K562 (cell line): ENCODE measurements around the gene GAS1. TPM values are rescaled to one million over a fixed set of nuclear protein-coding genes. Genes with fewer than 3 reads are reported as not detected.

Source experiments
- ATAC-seq: fragments of 200-7000 bp; cut with Tn5 transposase; 3 replicates; pipeline ENCODE4 v1.9.1; 2020; ENCODE audit warnings: moderate library complexity
- BruUV-seq: library from RNA; stranded (reverse); fragments of 400-500 nt; replicated peaks from 2 replicates; lab custom pipeline; 2021; lab: Mats Ljungman, UMichigan
- CTCF ChIA-PET: fragments of 300-600 bp; formaldehyde crosslinking; extraction: SDS; loops from one replicate; lab custom pipeline; 2021; ENCODE audit warnings: low intra/inter-chr PET ratio; lab: Yijun Ruan, JAX
- POLR2A ChIA-PET: fragments of 300-600, 350-650 bp; sonication (Branson Sonifier 250); formaldehyde crosslinking; extraction: SDS; loops from one replicate; lab custom pipeline; 2021; ENCODE audit warnings: antibody characterized with exemption, inconsistent platforms; lab: Yijun Ruan, JAX
- DNase-seq, 4 experiments: peaks; one replicate each; pipeline versions ENCODE4 v3.0.0 to v3.0.0-alpha.2; 2011 to 2018; ENCODE audit warnings: low spot score in 3 of 4, mixed read lengths in 3 of 4; ENCODE audit errors: extremely low read depth in 1 of 4
- FAIRE-seq: peaks from 2 replicates; lab custom pipeline; 2011; peaks lifted over from hg19 to GRCh38; lab: Jason Lieb, UNC
- H2AFZ ChIP-seq: 2 replicates; pipeline ENCODE4 v1.6.0; 2011; ENCODE audit warnings: low read depth, low read length, control low read depth, inconsistent platforms
- H3K27ac ChIP-seq: fragments of 200-600 bp; 3 replicates; pipeline ENCODE4 v1.8.0; 2011; ENCODE audit warnings: low read depth, mild to moderate bottlenecking, control low read depth, inconsistent platforms, low read length, moderate library complexity, mixed read lengths; ENCODE audit errors: extremely low read depth
- H3K27me3 ChIP-seq, 2 experiments: fragments of 300-600 bp in 1 of 2; 2 replicates in 1 of 2; 3 replicates in 1 of 2; pipeline versions ENCODE4 v1.6.0 to v1.8.0; 2011; ENCODE audit warnings: inconsistent platforms in 2 of 2, low read length in 2 of 2, mild to moderate bottlenecking in 1 of 2, mixed read lengths in 1 of 2, moderate library complexity in 1 of 2; ENCODE audit not compliant: control insufficient read depth in 2 of 2, insufficient read depth in 2 of 2
- H3K36me3 ChIP-seq: fragments of 300-600 bp; 3 replicates; pipeline ENCODE4 v1.8.0; 2011; ENCODE audit warnings: mild to moderate bottlenecking, low read length, inconsistent platforms; ENCODE audit not compliant: control insufficient read depth, insufficient read depth
- H3K4me1 ChIP-seq, 2 experiments: fragments of 200-600 bp in 1 of 2; replicated peaks in 1 of 2; 2 replicates in 1 of 2; 3 replicates in 1 of 2; pipeline versions ENCODE4 v1.5.1 to v1.8.0; 2011; ENCODE audit warnings: inconsistent platforms in 2 of 2, low read length in 2 of 2, mild to moderate bottlenecking in 1 of 2, mixed read lengths in 1 of 2, moderate library complexity in 1 of 2; ENCODE audit not compliant: control insufficient read depth in 2 of 2, insufficient read depth in 2 of 2
- H3K4me2 ChIP-seq: 2 replicates; pipeline ENCODE4 v1.6.1; 2011; ENCODE audit warnings: low read length, control low read depth, inconsistent platforms, mixed read lengths; ENCODE audit not compliant: insufficient read depth
- H3K4me3 ChIP-seq: fragments of 200-600 bp; sonication (generic), shearing (Covaris generic); 2 replicates; pipeline ENCODE4 v1.5.1; 2016; ENCODE audit warnings: control low read depth, inconsistent platforms
- H3K79me2 ChIP-seq: fragments of 200-600 bp; 3 replicates; pipeline ENCODE4 v1.8.0; 2011; ENCODE audit warnings: low read length, inconsistent platforms; ENCODE audit not compliant: control insufficient read depth, insufficient read depth
- H3K9ac ChIP-seq, 2 experiments: 2 replicates each; pipeline versions ENCODE4 v1.6.0 to v1.6.1; 2011; ENCODE audit warnings: low read depth in 2 of 2, low read length in 2 of 2, control low read depth in 1 of 2, inconsistent platforms in 1 of 2, mild to moderate bottlenecking in 1 of 2, mixed read lengths in 1 of 2; ENCODE audit not compliant: insufficient read depth in 1 of 2
- H3K9me1 ChIP-seq: one replicate; pipeline ENCODE4 v1.6.0; 2011; ENCODE audit warnings: inconsistent platforms, mild to moderate bottlenecking, low read length, moderate library complexity; ENCODE audit not compliant: control insufficient read depth, insufficient read depth
- H3K9me3 ChIP-seq: replicated peaks from 2 replicates; pipeline ENCODE4 v1.5.1; 2011; ENCODE audit warnings: low read depth, low read length, inconsistent platforms; ENCODE audit not compliant: control insufficient read depth, insufficient read depth
- H4K20me1 ChIP-seq: replicated peaks from 2 replicates; pipeline ENCODE4 v1.6.1; 2011; ENCODE audit warnings: low read length, inconsistent platforms, mixed read lengths; ENCODE audit not compliant: control insufficient read depth, insufficient read depth
- ASH1L ChIP-seq: fragments of 450-650 bp; IDR thresholded peaks from 2 replicates; pipeline ENCODE4 v1.6.1; 2018; ENCODE audit warnings: borderline replicate concordance, mild to moderate bottlenecking, low read depth; ENCODE audit not compliant: partially characterized antibody
- BRD4 ChIP-seq: fragments of 200-600 bp; sonication (generic); IDR thresholded peaks from 2 replicates; pipeline ENCODE4 v1.6.1; 2017; ENCODE audit warnings: inconsistent platforms
- PML ChIP-seq: IDR thresholded peaks from 2 replicates; pipeline ENCODE4 v1.6.1; 2012; ENCODE audit warnings: low read length, inconsistent platforms
- POLR2AphosphoS2 ChIP-seq: IDR thresholded peaks from 2 replicates; pipeline ENCODE4 v1.6.1; 2012; ENCODE audit warnings: low read length, improper control_type of control experiment
- PRDM10 ChIP-seq: fragments of 450-650 bp; IDR thresholded peaks from 2 replicates; pipeline ENCODE4 v1.6.1; 2018; ENCODE audit not compliant: partially characterized antibody
- PTBP1 ChIP-seq: fragments of 200-400 bp; formaldehyde crosslinking; IDR thresholded peaks from 2 replicates; pipeline ENCODE4 v1.6.1; 2017; ENCODE audit warnings: low read depth, low read length
- RBM39 ChIP-seq: fragments of 200-400 bp; formaldehyde crosslinking; optimal IDR thresholded peaks from 2 replicates; pipeline ENCODE3; 2018; ENCODE audit warnings: low read depth, low read length
- ZKSCAN1 ChIP-seq: fragments of 150-350 bp; IDR thresholded peaks from 2 replicates; pipeline ENCODE4 v1.6.1; 2016; ENCODE audit warnings: low read depth, low read length
- ZNF408 ChIP-seq: fragments of 250-450 bp; sonication (Bioruptor Pico); IDR thresholded peaks from 2 replicates; pipeline ENCODE4 v1.4.0; 2020; ENCODE audit warnings: low read depth, mild to moderate bottlenecking, moderate library complexity
- ZNF766 ChIP-seq: fragments of 200-800 bp; sonication (Bioruptor generic); conservative IDR thresholded peaks from 2 replicates; pipeline ENCODE4 v1.6.1; 2016; ENCODE audit warnings: missing genetic modification characterization, missing compliant biosample characterization
- WGBS: fragments of 100-300 bp; shearing (Covaris generic); methylation state at CpG from one replicate; pipeline ENCODE4 v1.1.6; 2016; ENCODE audit warnings: low coverage, mixed read lengths; ENCODE audit not compliant: insufficient coverage; ENCODE audit errors: missing lambda C conversion rate; 5-methylcytosine and 5-hydroxymethylcytosine counted together
- in situ Hi-C: fragments of 300-500 bp; cut with MboI; formaldehyde crosslinking; loops from 4 replicates; pipeline ENCODE4 v1.15.0; 2018; ENCODE audit warnings: inconsistent platforms, mixed read lengths
- intact Hi-C: fragments of 100-400 bp; cut with micrococcal nuclease; formaldehyde crosslinking; loops from 2 replicates; pipeline ENCODE4 v1.14.2; 2022
- polyA plus RNA-seq, 8 experiments: library from polyadenylated mRNA; depleted of rRNA in 4 of 8; stranded (reverse) in 5 of 8; unstranded in 3 of 8; fragments of >200 nt; fragmentation: Nextera tagmentation in 2 of 8; fragmentation: Illumina TruSeq in 1 of 8; extraction: Ambion mirVana in 2 of 8; extraction: Trizol in 1 of 8; gene quantifications; 2 replicates each; pipeline versions ENCODE4 v1.2.1 to v1.2.3, GENCODE V29; 2011 to 2014; ENCODE audit warnings: inconsistent platforms in 1 of 8, missing spikeins in 1 of 8
- total RNA-seq, 7 experiments: library from RNA; depleted of rRNA in 6 of 7; stranded (reverse); fragments of >200 nt in 6 of 7; fragmentation: Illumina TruSeq in 2 of 7; extraction: Trizol in 2 of 7; gene quantifications; 2 replicates each; pipeline versions ENCODE4 v1.2.1 to v1.2.3, GENCODE V29; 2011 to 2021; ENCODE audit warnings: low replicate concordance in 1 of 7

Gene GAS1
- total and polyA plus RNA-seq, 9 of the 15 experiments (the other 6 are each of a cell fraction or from before 2014, with no cell fraction given), result 0.07 to 0.09 TPM; not detected in 7

- BruUV-seq, result no TSS peak
- no peaks in the 10 kb centered on the region for H3K36me3 ChIP-seq
- FAIRE-seq, result no peak
- no peak overlapping the region for H2AFZ ChIP-seq
- TF ChIP-seq PRDM10 (no peak), POLR2AphosphoS2 (no peak), ZKSCAN1 (no peak), PML (no peak), BRD4 (no peak), PTBP1 (no peak), ZNF766 (no peak), RBM39 (no peak), ASH1L (no peak), ZNF408 (CRISPR knock-in tag) (no peak)
- intact Hi-C loops, result no loop called here
- DNase-seq, result no peak
- H3K4me3 ChIP-seq, result no peak overlapping the region
- no peak overlapping the region for H3K4me2 ChIP-seq
- no peaks in the 10 kb centered on the region for H4K20me1 ChIP-seq
- H3K9me1 ChIP-seq, result no peaks in the 10 kb centered on the region
- CTCF ChIA-PET, result no interaction called here
- 11% methylated on average over 1 of the region's 1 CpG for WGBS
- no peaks in the 10 kb centered on the region for H3K79me2 ChIP-seq
- no peaks in the 10 kb centered on the region for H3K27me3 ChIP-seq
- no peak overlapping the region for H3K9ac ChIP-seq
- in situ Hi-C loops, result no loop called here
- H3K27ac ChIP-seq, result no peak overlapping the region
- no peaks in the 10 kb centered on the region for H3K4me1 ChIP-seq
- ATAC-seq, result no peak
- POLR2A ChIA-PET, result no interaction called here
- H3K9me3 ChIP-seq, result no peaks in the 10 kb centered on the region
Measured at GRCh38 chr9:86925686-86926085, 21.6 kb downstream of the GAS1 start.
